ENCODE measurements around the gene SEC24C.

SEC24C gene

GRCh38 chr10:73814276-73814895, 70.2 kb downstream of the SEC24C start:
- no peak for DNase-seq

- DNase-seq = no peak
Measured at GRCh38 chr10:73814896-73815718, 70.9 kb downstream of the SEC24C start.

GRCh38 chr10:73815719-73816030, 71.5 kb downstream of the SEC24C start:
- no peak for DNase-seq

GRCh38 chr10:73816917-73817729, 73.0 kb downstream of the SEC24C start:
- DNase-seq = no peak

- no peak for DNase-seq
Measured at GRCh38 chr10:73817826-73818225, 73.7 kb downstream of the SEC24C start.

GRCh38 chr10:73818402-73818801, 74.2 kb downstream of the SEC24C start:
- DNase-seq = no peak

GRCh38 chr10:73819081-73819480, 74.9 kb downstream of the SEC24C start:
- no peak for DNase-seq

GRCh38 chr10:73819513-73820093, 75.4 kb downstream of the SEC24C start:
- DNase-seq = no peak

Data from NCI-H1417 treated with DMSO at 0.1 percent for 48 hours (cell line).